GM18517 (cell line): ENCODE data around the gene IL1RL1.

Source experiments
- ATAC-seq: cut with Tn5 transposase; IDR thresholded peaks from one replicate; pipeline ENCODE4 v1.9.1; 2021; ENCODE audit warnings: mild to moderate bottlenecking, moderate library complexity; ENCODE audit not compliant: unreplicated experiment

Gene IL1RL1

GRCh38 chr2:102366406-102367112 is 55.2 kb downstream of the IL1RL1 start:
- no peak for ATAC-seq

- peak; percentile 49 for ATAC-seq
Observed at GRCh38 chr2:102367331-102367971, 56.1 kb downstream of the IL1RL1 start.

- no peak for ATAC-seq
Observed at GRCh38 chr2:102368461-102369109, 57.2 kb downstream of the IL1RL1 start.

- no peak for ATAC-seq
Observed at GRCh38 chr2:102369866-102370265, 58.5 kb downstream of the IL1RL1 start.

- no peak for ATAC-seq
Observed at GRCh38 chr2:102376052-102376591, 64.8 kb downstream of the IL1RL1 start.

GRCh38 chr2:102383722-102384121 is 72.4 kb downstream of the IL1RL1 start:
- no peak for ATAC-seq

- no peak for ATAC-seq
Observed at GRCh38 chr2:102385522-102385921, 74.2 kb downstream of the IL1RL1 start.

- no peak for ATAC-seq
Observed at GRCh38 chr2:102386004-102386403, 74.6 kb downstream of the IL1RL1 start.

- ATAC-seq, result no peak
Observed at GRCh38 chr2:102386867-102387541, 75.6 kb downstream of the IL1RL1 start.

GRCh38 chr2:102387763-102388546 is 76.6 kb downstream of the IL1RL1 start:
- no peak for ATAC-seq

- no peak for ATAC-seq
Observed at GRCh38 chr2:102391565-102391964, 80.2 kb downstream of the IL1RL1 start.

- ATAC-seq, result no peak
Observed at GRCh38 chr2:102392096-102392495, 80.7 kb downstream of the IL1RL1 start.

GRCh38 chr2:102392942-102393341 is 81.6 kb downstream of the IL1RL1 start:
- no peak for ATAC-seq

- no peak for ATAC-seq
Observed at GRCh38 chr2:102396012-102396411, 84.6 kb downstream of the IL1RL1 start.

- no peak for ATAC-seq
Observed at GRCh38 chr2:102397209-102397608, 85.8 kb downstream of the IL1RL1 start.

GRCh38 chr2:102399499-102400141 is 88.3 kb downstream of the IL1RL1 start:
- ATAC-seq, result no peak

GRCh38 chr2:102401456-102401855 is 90.1 kb downstream of the IL1RL1 start:
- ATAC-seq, result no peak
